Lung (tissue), 12 donors: ENCODE results near the gene USP33. TPM values are rescaled to one million over a fixed set of nuclear protein-coding genes. Genes with fewer than 3 reads are reported as not detected.

ENCODE experiments used
- ATAC-seq: fragments of 200-7000 bp; cut with Tn5 transposase; one replicate; pipeline ENCODE4 v1.9.1; 2020; ENCODE audit warnings: moderate number of reproducible peaks; ENCODE audit not compliant: insufficient read depth, low FRiP score
- DNase-seq, 3 donors: peaks; one replicate each; pipeline ENCODE4 v3.0.0-alpha.2; 2013 to 2017
- H3K27ac ChIP-seq, 2 donors: one replicate each; pipeline ENCODE4 v1.5.1; 2013; ENCODE audit warnings: mild to moderate bottlenecking in 2 of 2, moderate library complexity in 2 of 2, control low read depth in 1 of 2, inconsistent platforms in 1 of 2, low read depth in 1 of 2, low read length in 1 of 2
- H3K27me3 ChIP-seq, 3 donors: one replicate each; pipeline ENCODE4 v1.5.1; 2013; ENCODE audit warnings: low read length in 2 of 3; ENCODE audit not compliant: control insufficient read depth in 3 of 3, insufficient read depth in 3 of 3
- H3K36me3 ChIP-seq, 4 donors: one replicate each; pipeline ENCODE4 v1.5.1; 2013; ENCODE audit warnings: low read length in 4 of 4, mild to moderate bottlenecking in 1 of 4, moderate library complexity in 1 of 4; ENCODE audit not compliant: control insufficient read depth in 4 of 4, insufficient read depth in 4 of 4
- H3K4me1 ChIP-seq, 5 donors: one replicate each; pipeline ENCODE4 v1.5.1; 2013; ENCODE audit warnings: low read length in 5 of 5, mild to moderate bottlenecking in 2 of 5, moderate library complexity in 1 of 5; ENCODE audit not compliant: control insufficient read depth in 5 of 5, insufficient read depth in 5 of 5
- H3K4me3 ChIP-seq: one replicate; pipeline ENCODE4 v1.5.1; 2013; ENCODE audit warnings: mild to moderate bottlenecking, control low read depth, moderate library complexity
- H3K9ac ChIP-seq, 2 donors: one replicate each; pipeline ENCODE4 v1.5.1; 2013; ENCODE audit warnings: low read length in 2 of 2, control low read depth in 1 of 2; ENCODE audit not compliant: insufficient read depth in 1 of 2
- H3K9me3 ChIP-seq, 4 donors: one replicate each; pipeline ENCODE4 v1.5.1; 2013; ENCODE audit warnings: low read length in 3 of 4, mild to moderate bottlenecking in 1 of 4, moderate library complexity in 1 of 4; ENCODE audit not compliant: control insufficient read depth in 4 of 4, insufficient read depth in 3 of 4
- CTCF ChIP-seq: IDR thresholded peaks from 2 replicates; pipeline ENCODE4 v1.5.1; 2012; ENCODE audit warnings: mild to moderate bottlenecking; ENCODE audit errors: control extremely low read depth, extremely low read depth
- WGBS, 2 donors: extraction: QIAGEN DNeasy Blood & Tissue Kit; methylation state at CpG; one replicate each; pipeline ENCODE4 v1.1.7; 2013; 5-methylcytosine and 5-hydroxymethylcytosine counted together
- polyA plus RNA-seq, 2 donors: library from polyadenylated mRNA; stranded (reverse); fragments of 200-250 nt; gene quantifications; one replicate each; pipeline ENCODE4 v1.2.1, GENCODE V29; 2013
- total RNA-seq, 2 donors: library from RNA; depleted of rRNA in 1 of 2; stranded (reverse); fragments of >200 nt in 1 of 2; gene quantifications; one replicate each; pipeline ENCODE4 v1.2.1, GENCODE V29; 2014 to 2021
- donor health status: control.
- donor health status: control.
- donor health status: Bipolar disorder and iron deficiency.
- donor health status: healthy.
- donor health status: DM: yes; HTN: yes; CAD: no.

Gene USP33
- total and polyA plus RNA-seq, 4 donors: 21.9 to 171 (median 40.6) TPM

GRCh38 chr1:77672374-77672773 lies 87.3 kb downstream of the USP33 start:
- Histone ChIP-seq H3K36me3 (no peaks in the 10 kb centered on the region), H3K4me1 (peaks cover 0 to 20% (median 19%) of the 10 kb centered on the region in 5 donors), H3K27me3 (no peaks in the 10 kb centered on the region), H3K9ac (no peak overlapping the region), H3K27ac (no peak overlapping the region), H3K9me3 (no peaks in the 10 kb centered on the region), H3K4me3 (no peak overlapping the region)
- no peak for ATAC-seq
- 67 to 79% methylated on average over 2 of the region's 2 CpGs for WGBS, 2 donors
- DNase-seq: no peak
- no peak for TF ChIP-seq CTCF

GRCh38 chr1:77671836-77672235 lies 87.8 kb downstream of the USP33 start:
- Histone ChIP-seq H3K36me3 (no peaks in the 10 kb centered on the region), H3K27me3 (no peaks in the 10 kb centered on the region), H3K4me1 (peaks cover 0 to 26% (median 19%) of the 10 kb centered on the region in 5 donors), H3K9ac (no peak overlapping the region), H3K4me3 (no peak overlapping the region), H3K9me3 (no peaks in the 10 kb centered on the region), H3K27ac (no peak overlapping the region)
- ATAC-seq (no peak), DNase-seq (no peak)
- 66 to 83% methylated on average over 5 of the region's 5 CpGs for whole genome bisulfite sequencing, 2 donors
- no peak for TF ChIP-seq CTCF

- Histone ChIP-seq H3K9me3 (no peaks in the 10 kb centered on the region), H3K4me1 (peaks cover 0 to 32% (median 19%) of the 10 kb centered on the region in 5 donors), H3K4me3 (no peak overlapping the region), H3K9ac (no peak overlapping the region), H3K36me3 (no peaks in the 10 kb centered on the region), H3K27me3 (no peaks in the 10 kb centered on the region), H3K27ac (no peak overlapping the region)
- no peak for DNase-seq
- no peak for TF ChIP-seq CTCF
- 94% methylated on average over 7 of the region's 7 CpGs for WGBS, 2 donors
- no peak for ATAC-seq
Observed at GRCh38 chr1:77670330-77670729, 89.3 kb downstream of the USP33 start.

GRCh38 chr1:77668924-77669449 lies 90.7 kb downstream of the USP33 start:
- no peak for TF ChIP-seq CTCF
- Histone ChIP-seq H3K4me1 (peaks cover 0 to 45% (median 22%) of the 10 kb centered on the region in 5 donors), H3K9me3 (no peaks in the 10 kb centered on the region)

More at GRCh38 chr1:77668924-77669449, 90.7 kb downstream of the USP33 start:
- Histone ChIP-seq H3K36me3 (no peaks in the 10 kb centered on the region), H3K4me3 (no peak overlapping the region), H3K27ac (no peak overlapping the region), H3K9ac (peak overlapping the region in 1 of 2 donors; percentile 53), H3K27me3 (no peaks in the 10 kb centered on the region)
- 44 to 77% methylated on average over 1 of the region's 1 CpG for WGBS, 2 donors
- no peak for ATAC-seq
- no peak for DNase-seq
